Measurements from ENCODE around the gene OPCML.
"Not testable (repeated sequence)": the region's sequence is repeated elsewhere in the genome, so short reads cannot be mapped to it uniquely, and the experiment has no call there.

Gene OPCML

GRCh38 chr11:132429685-132430084 is 1102.6 kb downstream of the OPCML start:
- in situ Hi-C loops (cut with MboI; ENCODE audit: low sequenced_read_pairs), result no loop called here

GRCh38 chr11:132427611-132428010 is 1104.7 kb downstream of the OPCML start:
- in situ Hi-C loops (cut with MboI; ENCODE audit: low sequenced_read_pairs), result no loop called here

GRCh38 chr11:132424433-132424832 is 1107.9 kb downstream of the OPCML start:
- in situ Hi-C loops (cut with MboI; ENCODE audit: low sequenced_read_pairs), result no loop called here

- in situ Hi-C loops (cut with MboI; ENCODE audit: low sequenced_read_pairs), result no loop called here
Observed at GRCh38 chr11:132423266-132423665, 1109.0 kb downstream of the OPCML start.

- in situ Hi-C loops (cut with MboI; ENCODE audit: low sequenced_read_pairs), result no loop called here
Observed at GRCh38 chr11:132422722-132423121, 1109.6 kb downstream of the OPCML start.

- in situ Hi-C loops (cut with MboI; ENCODE audit: low sequenced_read_pairs), result no loop called here
Observed at GRCh38 chr11:132421555-132421954, 1110.7 kb downstream of the OPCML start.

- in situ Hi-C loops (cut with MboI; ENCODE audit: low sequenced_read_pairs), result no loop called here
Observed at GRCh38 chr11:132414451-132414850, 1117.8 kb downstream of the OPCML start.

GRCh38 chr11:132410383-132410782 is 1121.9 kb downstream of the OPCML start:
- in situ Hi-C loops (cut with MboI; ENCODE audit: low sequenced_read_pairs), result no loop called here

GRCh38 chr11:132409573-132410355 is 1122.5 kb downstream of the OPCML start:
- in situ Hi-C loops (cut with MboI; ENCODE audit: low sequenced_read_pairs), result no loop called here

- in situ Hi-C loops (cut with MboI; ENCODE audit: low sequenced_read_pairs), result no loop called here
Observed at GRCh38 chr11:132408877-132409276, 1123.4 kb downstream of the OPCML start.

- in situ Hi-C loops (cut with MboI; ENCODE audit: low sequenced_read_pairs), result no loop called here
Observed at GRCh38 chr11:132405728-132406127, 1126.6 kb downstream of the OPCML start.

- in situ Hi-C loops (cut with MboI; ENCODE audit: low sequenced_read_pairs), result no loop called here
Observed at GRCh38 chr11:132402071-132402684, 1130.1 kb downstream of the OPCML start.

- in situ Hi-C loops (cut with MboI; ENCODE audit: low sequenced_read_pairs), result no loop called here
Observed at GRCh38 chr11:132396318-132396717, 1136.0 kb downstream of the OPCML start.

- in situ Hi-C loops (cut with MboI; ENCODE audit: low sequenced_read_pairs), result no loop called here
Observed at GRCh38 chr11:132395434-132395833, 1136.9 kb downstream of the OPCML start.

GRCh38 chr11:132379540-132379939 is 1152.8 kb downstream of the OPCML start:
- in situ Hi-C loops (cut with MboI; ENCODE audit: low sequenced_read_pairs), result no loop called here

- in situ Hi-C loops (cut with MboI; ENCODE audit: low sequenced_read_pairs), result no loop called here
Observed at GRCh38 chr11:132373405-132374143, 1158.7 kb downstream of the OPCML start.

GRCh38 chr11:132370114-132370513 is 1162.2 kb downstream of the OPCML start:
- in situ Hi-C loops (cut with MboI; ENCODE audit: low sequenced_read_pairs), result not testable (repeated sequence)

- in situ Hi-C loops (cut with MboI; ENCODE audit: low sequenced_read_pairs), result no loop called here
Observed at GRCh38 chr11:132367293-132367692, 1165.0 kb downstream of the OPCML start.

GRCh38 chr11:132365650-132366049 is 1166.7 kb downstream of the OPCML start:
- in situ Hi-C loops (cut with MboI; ENCODE audit: low sequenced_read_pairs), result no loop called here
